Activated B cell treated with CpG ODN at 0.5 μM for 24 hours (primary cell): Measurements from ENCODE around the gene IGFALS. TPM values are rescaled to one million over a fixed set of nuclear protein-coding genes. Genes with fewer than 3 reads are reported as not detected.
A peak's percentile ranks its signal among the peaks of the same experiment; 100 is the strongest.

Source experiments
- ATAC-seq: fragments of 200-7000 bp; cut with Tn5 transposase; one replicate; pipeline ENCODE4 v1.10.0; 2021; ENCODE audit warnings: low read depth, mild to moderate bottlenecking, moderate library complexity
- CTCF ChIA-PET: fragments of 350-600 bp; sonication (Branson Sonifier 250); formaldehyde crosslinking; loops from one replicate; lab custom pipeline; 2021; ENCODE audit warnings: antibody characterized with exemption; lab: Charles Lee
- POLR2A ChIA-PET: fragments of 350-600 bp; sonication (Branson Sonifier 250); formaldehyde crosslinking; loops from one replicate; lab custom pipeline; 2021; ENCODE audit warnings: antibody characterized with exemption; lab: Charles Lee
- DNase-seq: peaks from one replicate; pipeline ENCODE4 v3.0.0; 2022
- H3K27ac Mint-ChIP-seq: one replicate; pipeline ENCODE4 v1.8.0; 2020; ENCODE audit warnings: mixed read lengths
- H3K27me3 Mint-ChIP-seq: one replicate; pipeline ENCODE4 v1.8.0; 2021; ENCODE audit warnings: mixed read lengths
- H3K36me3 Mint-ChIP-seq: one replicate; pipeline ENCODE4 v1.8.0; 2021; ENCODE audit warnings: low read depth, mixed read lengths
- H3K4me1 Mint-ChIP-seq: one replicate; pipeline ENCODE4 v1.8.0; 2021; ENCODE audit warnings: mixed read lengths
- H3K4me3 Mint-ChIP-seq: one replicate; pipeline ENCODE4 v1.8.0; 2020; ENCODE audit warnings: mild to moderate bottlenecking, mixed read lengths
- H3K9me3 Mint-ChIP-seq: one replicate; pipeline ENCODE4 v1.8.0; 2020; ENCODE audit warnings: mixed read lengths
- intact Hi-C: fragments of 100-400 bp; cut with micrococcal nuclease; formaldehyde crosslinking; loops from one replicate; pipeline ENCODE4 v1.15.1; 2024
- total RNA-seq: library from RNA; stranded (reverse); gene quantifications from 2 replicates; pipeline ENCODE4 v1.2.3, GENCODE V29; 2022
- TF ChIP-seq, protein P1 (sequence below): fragments of 200-600 bp; IDR thresholded peaks from one replicate; pipeline ENCODE4 v1.8.0; 2022; ENCODE audit warnings: antibody characterized with exemption, mild to moderate bottlenecking

IGFALS gene
- total RNA-seq, 1 donor from 2014 or later, result not detected

DNA sequence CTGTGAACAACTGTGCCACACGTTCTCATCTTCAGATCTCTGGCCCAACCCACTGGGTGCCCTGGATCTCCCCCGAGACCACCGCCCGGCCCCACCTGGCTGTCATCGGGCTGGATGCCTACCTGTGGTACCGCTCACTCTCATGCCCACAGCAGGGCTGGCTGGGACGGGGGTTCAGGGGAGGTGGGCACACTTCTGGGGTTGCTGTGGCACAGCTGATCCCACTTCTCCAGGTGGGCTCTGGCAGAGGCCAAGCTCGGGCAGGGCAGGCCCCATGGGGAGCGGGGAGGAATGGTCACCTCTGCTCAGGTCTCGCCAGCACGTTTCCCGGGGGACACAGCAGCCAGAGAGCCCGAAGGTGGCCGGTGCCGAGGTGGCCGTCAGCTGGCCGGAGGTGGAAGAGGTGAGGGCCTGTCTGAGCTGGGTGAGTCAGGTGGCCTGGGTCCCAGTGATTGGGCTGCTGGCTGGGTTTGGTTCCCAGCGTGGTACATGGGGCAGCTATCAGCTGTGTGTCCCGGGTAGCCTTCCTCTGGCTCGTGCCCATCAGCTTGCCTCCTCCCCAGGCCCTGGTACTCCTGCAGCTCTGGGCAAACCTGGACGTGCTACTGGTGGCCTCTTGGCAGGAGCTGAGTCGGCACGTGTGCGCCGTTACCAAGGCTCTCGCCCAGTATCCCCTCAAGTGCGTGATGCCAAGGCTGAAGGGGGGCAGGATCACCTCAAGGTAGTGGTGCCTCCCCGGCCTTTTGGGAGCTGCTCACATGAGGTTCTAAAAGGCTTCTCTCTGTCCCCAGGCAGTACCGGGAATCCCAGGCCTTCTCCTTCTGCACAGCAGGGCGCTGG, 18.3 kb downstream of the IGFALS start:
- TF ChIP-seq, protein P1, sequence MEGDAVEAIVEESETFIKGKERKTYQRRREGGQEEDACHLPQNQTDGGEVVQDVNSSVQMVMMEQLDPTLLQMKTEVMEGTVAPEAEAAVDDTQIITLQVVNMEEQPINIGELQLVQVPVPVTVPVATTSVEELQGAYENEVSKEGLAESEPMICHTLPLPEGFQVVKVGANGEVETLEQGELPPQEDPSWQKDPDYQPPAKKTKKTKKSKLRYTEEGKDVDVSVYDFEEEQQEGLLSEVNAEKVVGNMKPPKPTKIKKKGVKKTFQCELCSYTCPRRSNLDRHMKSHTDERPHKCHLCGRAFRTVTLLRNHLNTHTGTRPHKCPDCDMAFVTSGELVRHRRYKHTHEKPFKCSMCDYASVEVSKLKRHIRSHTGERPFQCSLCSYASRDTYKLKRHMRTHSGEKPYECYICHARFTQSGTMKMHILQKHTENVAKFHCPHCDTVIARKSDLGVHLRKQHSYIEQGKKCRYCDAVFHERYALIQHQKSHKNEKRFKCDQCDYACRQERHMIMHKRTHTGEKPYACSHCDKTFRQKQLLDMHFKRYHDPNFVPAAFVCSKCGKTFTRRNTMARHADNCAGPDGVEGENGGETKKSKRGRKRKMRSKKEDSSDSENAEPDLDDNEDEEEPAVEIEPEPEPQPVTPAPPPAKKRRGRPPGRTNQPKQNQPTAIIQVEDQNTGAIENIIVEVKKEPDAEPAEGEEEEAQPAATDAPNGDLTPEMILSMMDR, result no peak
- DNase-seq (no peak), ATAC-seq (no peak)
- Mint-ChIP-seq H3K27me3 (no peaks in the 10 kb centered on the region), H3K9me3 (no peaks in the 10 kb centered on the region), H3K27ac (no peak overlapping the region), H3K4me3 (peak overlapping the region; percentile 28), H3K4me1 (peaks cover 19% of the 10 kb centered on the region), H3K36me3 (peaks cover 19% of the 10 kb centered on the region)
- POLR2A ChIA-PET, result interaction anchor here (5.6 kb wide), 1 partner anchor 8 kb away, joined by 88 read pairs; the partner anchor contains the start of genes NUBP2 and SPSB3
- CTCF ChIA-PET, result no interaction called here
- intact Hi-C loops, result no loop called here

DNA sequence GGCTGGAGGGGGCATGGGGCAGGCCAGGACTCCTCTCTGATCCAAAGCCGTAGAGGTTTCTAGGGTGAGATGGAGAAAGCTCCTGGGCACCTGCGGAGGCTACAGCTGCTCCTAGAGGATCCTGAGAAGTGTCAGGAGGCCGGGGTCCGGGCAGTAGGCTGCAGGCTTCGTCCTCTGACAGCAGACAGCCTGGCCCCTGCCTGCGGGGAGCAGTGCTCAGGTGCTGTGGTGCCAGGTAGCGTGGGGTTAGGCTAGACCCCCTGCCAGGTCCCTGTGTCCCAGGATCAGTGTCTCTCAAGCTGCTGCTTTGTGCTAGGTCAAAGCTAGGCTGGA, 19.1 kb downstream of the IGFALS start:
- no peaks in the 10 kb centered on the region for H3K9me3 Mint-ChIP-seq
- H3K27me3 Mint-ChIP-seq, result no peaks in the 10 kb centered on the region
- ATAC-seq (no peak), DNase-seq (no peak)
- H3K27ac Mint-ChIP-seq, result no peak overlapping the region
- peaks cover 21% of the 10 kb centered on the region for H3K36me3 Mint-ChIP-seq
- H3K4me3 Mint-ChIP-seq, result peak overlapping the region; percentile 87
- peaks cover 24% of the 10 kb centered on the region for H3K4me1 Mint-ChIP-seq
- intact Hi-C loops, result loop anchor here (5.0 kb wide), 1 partner anchor 432 kb away; no protein-coding TSS in a partner anchor
- POLR2A ChIA-PET, result interaction anchor here (1.1 to 5.6 kb wide), 2 partner anchors 8 to 67 kb away, joined by 6 to 88 read pairs; partner anchors contain the start of genes NUBP2 and SPSB3
- TF ChIP-seq, protein P1, result no peak
- CTCF ChIA-PET, result interaction anchor here (3.3 kb wide), 1 partner anchor 8 kb away, joined by 15 read pairs; the partner anchor contains the start of genes NUBP2 and SPSB3

DNA sequence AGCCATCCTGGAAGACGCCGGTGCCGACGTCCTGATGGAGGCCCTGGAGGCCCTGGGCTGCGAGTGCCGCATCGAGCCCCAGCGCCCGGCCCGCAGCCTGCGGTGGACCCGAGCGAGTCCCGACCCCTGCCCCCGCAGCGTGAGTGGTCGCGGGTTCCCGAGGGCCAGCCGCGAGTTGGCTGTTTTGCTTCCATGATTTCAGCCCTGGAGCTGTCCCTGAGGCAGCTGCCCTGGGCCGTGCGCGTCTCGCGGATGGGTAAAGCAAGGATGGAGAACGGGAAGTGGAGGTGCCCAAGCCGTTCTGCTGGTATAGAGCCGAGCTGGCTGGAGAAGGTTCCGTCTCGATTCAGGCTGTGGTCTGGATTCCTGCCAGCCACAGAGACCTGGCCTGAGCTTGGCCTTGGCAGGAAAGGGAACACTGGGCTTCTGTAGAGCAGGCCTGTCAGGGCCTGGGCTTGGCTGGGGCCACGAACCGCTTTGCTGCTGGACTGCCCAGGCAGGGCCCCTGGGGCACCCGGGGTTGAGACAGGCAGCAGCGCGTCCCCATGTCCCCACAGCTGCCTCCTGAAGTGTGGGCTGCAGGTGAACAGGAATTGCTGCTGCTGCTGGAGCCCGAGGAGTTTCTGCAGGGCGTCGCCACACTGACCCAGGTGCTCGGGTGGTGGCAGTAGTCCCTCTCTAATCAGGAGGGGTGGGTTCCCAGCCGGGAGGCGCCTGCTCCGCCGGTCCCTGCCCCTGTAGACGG, 19.6 kb downstream of the IGFALS start:
- DNase-seq (no peak), ATAC-seq (no peak)
- peak overlapping the region; percentile 87 for H3K4me3 Mint-ChIP-seq
- ChIA-PET CTCF (interaction anchor here (3.3 kb wide), 1 partner anchor 8 kb away, joined by 15 read pairs; the partner anchor contains the start of genes NUBP2 and SPSB3), POLR2A (interaction anchor here (1.1 to 5.6 kb wide), 2 partner anchors 9 to 67 kb away, joined by 6 to 88 read pairs; partner anchors contain the start of genes NUBP2 and SPSB3)
- peaks cover 24% of the 10 kb centered on the region for H3K36me3 Mint-ChIP-seq
- intact Hi-C loops, result loop anchor here (1.0 to 5.0 kb wide), 5 partner anchors 8 to 432 kb away; partner anchors contain the start of genes HAGH, MAPK8IP3, NUBP2 and SPSB3
- H3K27me3 Mint-ChIP-seq, result no peaks in the 10 kb centered on the region
- H3K9me3 Mint-ChIP-seq, result no peaks in the 10 kb centered on the region
- peak overlapping the region; percentile 56 for H3K27ac Mint-ChIP-seq
- peaks cover 24% of the 10 kb centered on the region for H3K4me1 Mint-ChIP-seq
- TF ChIP-seq, protein P1, result no peak

DNA sequence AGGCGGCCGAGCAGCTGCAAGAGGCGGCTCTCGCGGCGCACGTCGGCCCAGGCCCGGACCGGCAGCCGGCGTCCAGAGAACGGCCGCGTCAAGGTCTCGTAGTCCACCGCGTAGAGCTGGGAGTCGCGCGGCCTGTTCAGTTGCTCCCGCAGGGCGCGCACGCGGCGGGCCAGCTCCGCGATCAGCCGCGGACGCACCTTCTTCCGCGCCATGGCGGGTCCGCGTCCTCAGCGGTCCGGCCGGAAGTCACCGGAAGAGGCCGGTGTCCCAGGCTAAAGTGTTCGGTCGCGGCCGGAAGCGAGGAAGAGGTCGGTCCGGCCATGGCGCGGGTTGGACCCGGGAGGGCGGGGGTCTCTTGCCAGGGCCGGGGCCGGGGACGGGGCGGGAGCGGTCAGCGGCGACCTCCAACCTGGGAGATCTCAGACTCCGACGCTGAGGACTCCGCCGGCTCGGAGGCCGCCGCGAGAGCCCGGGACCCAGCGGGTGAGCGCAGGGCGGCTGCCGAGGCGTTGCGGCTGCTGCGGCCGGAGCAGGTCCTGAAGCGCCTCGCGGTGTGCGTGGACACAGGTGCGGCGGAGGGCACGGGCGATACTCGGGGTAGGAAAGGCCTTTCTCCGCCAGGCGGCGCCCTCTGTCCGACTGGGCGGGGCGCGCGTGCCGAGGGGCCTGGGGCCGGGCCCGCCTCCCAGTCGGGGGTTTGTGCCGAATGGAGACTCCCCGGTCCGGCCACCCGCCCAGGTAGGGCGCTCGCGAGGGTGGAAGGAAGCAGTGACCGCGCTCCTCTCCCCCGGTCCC, 20.4 kb downstream of the IGFALS start, which contains the start of gene MRPS34:
TSS of gene MRPS34 (minus strand) at position 227 of the 795 bp plus-strand sequence. CDS start at position 212, 15 bp downstream.
- TF ChIP-seq, protein P1, result peak; percentile 50
- Mint-ChIP-seq H3K4me1 (peaks cover 24% of the 10 kb centered on the region), H3K9me3 (no peaks in the 10 kb centered on the region), H3K27me3 (no peaks in the 10 kb centered on the region), H3K36me3 (peaks cover 31% of the 10 kb centered on the region), H3K4me3 (peak within 1 kb of the TSS; percentile 87), H3K27ac (peak within 1 kb of the TSS; percentile 89)
- ATAC-seq (peak; percentile 58), DNase-seq (peak; percentile 81)
- CTCF ChIA-PET, result interaction anchor here (0.8 to 3.3 kb wide), 4 partner anchors 9 to 67 kb away, joined by 3 to 15 read pairs (median 3); partner anchors contain the start of genes MAPK8IP3, NUBP2 and SPSB3
- POLR2A ChIA-PET, result interaction anchor here (0.6 to 5.6 kb wide), 14 partner anchors 10 to 352 kb away, joined by 3 to 88 read pairs (median 4); partner anchors contain the start of genes FAHD1, JPT2, MAPK8IP3 and NUBP2
- intact Hi-C loops, result loop anchor here (1.0 to 5.0 kb wide), 5 partner anchors 9 to 431 kb away; partner anchors contain the start of genes HAGH, MAPK8IP3, NUBP2 and SPSB3
